Brain microvascular endothelial cell (primary cell): ENCODE results near the gene LMF1.

Experiments used
- DNase-seq: peaks from one replicate; pipeline ENCODE4 v3.0.0-alpha.2; 2020
- H3K27ac ChIP-seq: fragments of 250-450 bp; sonication (Bioruptor Pico); 2 replicates; pipeline ENCODE4 v1.5.1; 2020; ENCODE audit warnings: mild to moderate bottlenecking, moderate library complexity
- H3K27me3 ChIP-seq: fragments of 250-450 bp; sonication (Bioruptor Pico); replicated peaks from 2 replicates; pipeline ENCODE4 v1.5.1; 2020; ENCODE audit warnings: mild to moderate bottlenecking
- H3K36me3 ChIP-seq: fragments of 250-450 bp; sonication (Bioruptor Pico); replicated peaks from 2 replicates; pipeline ENCODE4 v1.5.1; 2020; ENCODE audit warnings: mild to moderate bottlenecking
- H3K4me3 ChIP-seq: 2 replicates; pipeline ENCODE4 v1.5.1; 2011; ENCODE audit warnings: low read depth, mild to moderate bottlenecking, control low read depth, low read length, moderate library complexity
- in situ Hi-C: cut with HindIII; loops from 2 replicates; pipeline ENCODE4 v1.10.0; 2017; ENCODE audit warnings: low sequenced_read_pairs, low pct_ligation_motif_present
- TF ChIP-seq, protein P1 (sequence below): IDR thresholded peaks from 2 replicates; pipeline ENCODE4 v1.5.1; 2011; ENCODE audit warnings: low read depth, mild to moderate bottlenecking, moderate library complexity, low read length, control low read depth, inconsistent platforms; ENCODE audit errors: missing control alignments

The LMF1 gene

DNA sequence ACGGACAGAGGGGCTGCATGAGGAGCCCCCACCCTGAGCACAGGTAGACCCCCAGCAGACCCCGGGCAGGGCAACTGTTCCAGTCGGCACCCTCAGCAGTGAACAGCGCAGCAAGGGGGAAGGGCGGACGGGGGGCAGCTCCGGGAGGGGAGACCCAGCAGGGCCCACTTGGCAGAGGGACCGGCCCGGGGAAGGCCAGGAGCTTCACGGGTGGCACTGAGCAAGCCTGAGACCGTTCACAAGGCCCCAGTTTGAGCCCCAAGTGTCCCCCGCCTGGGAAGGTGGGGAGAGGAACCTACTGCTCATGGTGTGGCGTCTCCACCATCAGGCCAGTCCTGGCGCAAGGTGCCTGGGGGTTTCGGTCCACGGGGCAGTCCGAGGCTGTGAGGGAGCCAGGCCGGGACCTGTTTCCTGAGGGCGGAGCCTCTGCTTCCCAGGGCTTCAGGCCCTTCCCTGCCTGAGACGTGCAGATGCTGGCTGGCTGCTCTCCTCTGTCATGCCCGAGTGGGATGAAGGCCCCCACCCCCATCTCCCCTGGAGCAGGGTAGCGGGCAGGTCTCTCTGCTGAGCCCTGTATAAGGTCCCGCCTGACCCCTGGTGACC, 115.9 kb downstream of the LMF1 start:
- TF ChIP-seq, protein P1, sequence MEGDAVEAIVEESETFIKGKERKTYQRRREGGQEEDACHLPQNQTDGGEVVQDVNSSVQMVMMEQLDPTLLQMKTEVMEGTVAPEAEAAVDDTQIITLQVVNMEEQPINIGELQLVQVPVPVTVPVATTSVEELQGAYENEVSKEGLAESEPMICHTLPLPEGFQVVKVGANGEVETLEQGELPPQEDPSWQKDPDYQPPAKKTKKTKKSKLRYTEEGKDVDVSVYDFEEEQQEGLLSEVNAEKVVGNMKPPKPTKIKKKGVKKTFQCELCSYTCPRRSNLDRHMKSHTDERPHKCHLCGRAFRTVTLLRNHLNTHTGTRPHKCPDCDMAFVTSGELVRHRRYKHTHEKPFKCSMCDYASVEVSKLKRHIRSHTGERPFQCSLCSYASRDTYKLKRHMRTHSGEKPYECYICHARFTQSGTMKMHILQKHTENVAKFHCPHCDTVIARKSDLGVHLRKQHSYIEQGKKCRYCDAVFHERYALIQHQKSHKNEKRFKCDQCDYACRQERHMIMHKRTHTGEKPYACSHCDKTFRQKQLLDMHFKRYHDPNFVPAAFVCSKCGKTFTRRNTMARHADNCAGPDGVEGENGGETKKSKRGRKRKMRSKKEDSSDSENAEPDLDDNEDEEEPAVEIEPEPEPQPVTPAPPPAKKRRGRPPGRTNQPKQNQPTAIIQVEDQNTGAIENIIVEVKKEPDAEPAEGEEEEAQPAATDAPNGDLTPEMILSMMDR, result no peak
- in situ Hi-C loops, result no loop called here
- H3K36me3 ChIP-seq, result no peaks in the 10 kb centered on the region
- no peaks in the 10 kb centered on the region for H3K27me3 ChIP-seq
- DNase-seq, result no peak
- no peak overlapping the region for H3K4me3 ChIP-seq
- H3K27ac ChIP-seq, result no peak overlapping the region

DNA sequence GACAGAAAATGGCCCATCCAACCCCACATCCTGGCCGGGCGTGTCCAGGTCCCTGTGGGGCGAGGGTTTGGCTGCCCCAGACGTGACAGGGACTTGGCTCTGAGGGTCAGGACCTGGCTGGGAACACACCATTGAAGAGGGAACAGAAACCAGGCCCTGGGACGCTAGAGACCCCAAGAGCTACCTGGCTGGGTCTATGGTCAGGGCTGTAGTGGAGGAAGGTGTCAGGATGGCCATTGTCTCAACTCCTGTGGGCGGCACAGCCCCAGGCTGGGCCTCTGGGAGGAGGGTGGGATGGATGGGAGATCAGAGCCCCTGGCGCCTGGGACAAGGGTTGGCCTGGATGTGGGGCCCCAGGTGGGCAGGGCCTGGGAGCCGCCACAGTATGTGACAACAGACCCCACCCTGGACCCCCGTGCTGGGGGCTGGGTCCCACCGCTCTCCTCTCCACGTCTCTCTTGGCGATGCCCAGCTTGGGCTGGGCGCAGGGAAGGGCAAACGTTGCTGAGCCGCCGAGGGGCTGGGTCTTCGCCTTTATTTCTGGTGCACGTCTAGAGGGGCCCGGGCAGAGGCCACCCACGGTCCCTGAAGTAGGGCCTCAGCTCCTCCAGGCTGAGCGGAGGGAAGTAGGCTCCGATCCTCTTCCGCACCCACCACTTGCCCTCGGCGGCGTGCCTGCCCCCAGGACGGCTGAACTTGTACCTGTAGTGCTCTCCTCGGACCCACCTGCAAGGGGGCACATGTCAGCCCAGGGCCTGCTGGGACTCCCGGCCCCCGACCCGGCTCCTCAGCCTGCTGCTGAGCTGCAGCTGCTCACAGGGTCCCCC, 116.6 kb downstream of the LMF1 start:
- no peaks in the 10 kb centered on the region for H3K36me3 ChIP-seq
- TF ChIP-seq, protein P1, result no peak
- DNase-seq, result no peak
- no peaks in the 10 kb centered on the region for H3K27me3 ChIP-seq
- no peak overlapping the region for H3K27ac ChIP-seq
- in situ Hi-C loops, result no loop called here
- no peak overlapping the region for H3K4me3 ChIP-seq

DNA sequence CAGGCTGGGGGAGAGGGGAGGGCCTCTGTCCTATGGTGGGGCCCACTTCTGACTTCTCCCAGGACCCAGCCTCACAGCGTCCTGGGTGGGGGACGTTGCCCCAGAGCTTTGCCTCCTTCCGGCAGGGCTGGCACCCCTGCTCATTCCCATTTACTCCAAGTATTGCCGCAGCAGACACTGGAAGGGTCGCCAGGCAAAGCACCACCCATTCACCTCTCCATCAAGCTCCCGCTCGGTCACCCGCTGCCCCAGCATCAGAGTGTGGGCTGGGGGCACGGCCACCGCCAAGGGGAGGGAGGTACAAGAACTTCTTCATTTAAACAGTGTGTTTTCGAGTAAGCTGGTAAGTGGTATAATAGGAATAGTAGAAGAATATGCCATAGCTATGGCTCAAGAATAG, 117.5 kb downstream of the LMF1 start:
- Histone ChIP-seq H3K36me3 (no peaks in the 10 kb centered on the region), H3K27ac (no peak overlapping the region), H3K27me3 (no peaks in the 10 kb centered on the region), H3K4me3 (no peak overlapping the region)
- in situ Hi-C loops, result no loop called here
- TF ChIP-seq, protein P1, result no peak
- DNase-seq, result no peak

DNA sequence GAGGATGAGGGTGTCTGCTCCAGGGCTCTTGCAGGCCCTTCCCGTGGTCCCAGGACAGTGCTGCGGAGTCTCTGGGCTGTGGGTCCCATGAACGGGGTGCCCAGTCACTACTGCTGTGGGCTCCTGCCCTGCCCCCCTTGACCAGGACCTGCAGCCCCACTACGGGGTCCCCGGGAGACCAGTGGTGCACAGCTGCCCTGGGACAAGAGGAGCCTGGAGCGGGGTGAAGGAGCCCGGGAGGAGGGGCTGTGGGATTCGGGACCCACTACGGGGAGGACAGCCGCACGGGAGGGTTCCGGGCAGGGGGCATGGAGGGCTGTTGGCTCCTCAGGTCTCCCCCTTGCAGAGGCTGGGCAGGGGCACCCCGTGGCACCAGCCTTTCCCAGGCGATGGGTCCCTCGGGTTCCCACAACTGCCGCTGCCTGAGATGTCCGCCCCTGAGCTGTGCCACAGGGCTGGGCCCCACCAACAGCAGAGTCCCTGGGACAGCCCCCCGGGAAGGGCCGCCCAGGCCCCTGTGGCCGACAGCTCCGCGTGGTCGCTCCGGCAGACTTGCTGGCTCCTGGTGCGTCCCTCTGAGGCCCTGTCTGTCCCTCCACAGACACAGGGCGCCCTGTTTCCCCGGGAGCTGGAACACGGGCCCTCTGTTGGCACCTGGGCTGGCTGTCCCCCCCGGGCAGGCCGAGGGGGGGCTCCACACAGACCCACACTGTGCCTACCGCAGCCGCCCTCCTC, 118.2 kb downstream of the LMF1 start:
- in situ Hi-C loops, result no loop called here
- H3K27me3 ChIP-seq, result no peaks in the 10 kb centered on the region
- no peaks in the 10 kb centered on the region for H3K36me3 ChIP-seq
- no peak overlapping the region for H3K4me3 ChIP-seq
- no peak overlapping the region for H3K27ac ChIP-seq
- no peak for DNase-seq
- TF ChIP-seq, protein P1, result no peak

DNA sequence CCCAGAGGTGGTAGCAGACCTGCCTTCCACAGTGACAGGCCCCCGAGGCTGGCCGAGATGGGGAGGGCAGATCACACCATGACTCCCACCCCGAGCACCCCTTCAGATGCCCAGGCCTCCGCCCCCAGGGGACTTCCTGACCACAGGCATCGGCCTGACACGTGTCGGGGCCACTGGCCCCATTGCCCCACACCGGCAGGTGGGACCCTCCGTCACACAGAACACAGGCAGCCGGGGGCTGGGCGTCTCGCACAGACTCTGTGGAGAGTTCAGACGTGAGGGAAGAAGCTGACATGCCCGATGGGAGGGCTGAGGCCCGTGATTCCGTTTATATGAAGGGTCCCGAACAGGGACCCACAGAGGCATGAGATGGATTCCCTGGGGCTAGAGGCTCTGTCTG, 118.9 kb downstream of the LMF1 start:
- in situ Hi-C loops, result no loop called here
- no peak for DNase-seq
- H3K27me3 ChIP-seq, result no peaks in the 10 kb centered on the region
- H3K27ac ChIP-seq, result no peak overlapping the region
- no peak overlapping the region for H3K4me3 ChIP-seq
- TF ChIP-seq, protein P1, result no peak
- no peaks in the 10 kb centered on the region for H3K36me3 ChIP-seq
